ENCODE data around the gene USP28. TPM values are rescaled to one million over a fixed set of nuclear protein-coding genes. Genes with fewer than 3 reads are reported as not detected.
"Not testable (repeated sequence)": the region's sequence is repeated elsewhere in the genome, so short reads cannot be mapped to it uniquely, and the experiment has no call there.

Gene USP28
- total RNA-seq, 4 donors from 2014 or later: 13.4 to 19.6 (median 14.1) TPM

DNA sequence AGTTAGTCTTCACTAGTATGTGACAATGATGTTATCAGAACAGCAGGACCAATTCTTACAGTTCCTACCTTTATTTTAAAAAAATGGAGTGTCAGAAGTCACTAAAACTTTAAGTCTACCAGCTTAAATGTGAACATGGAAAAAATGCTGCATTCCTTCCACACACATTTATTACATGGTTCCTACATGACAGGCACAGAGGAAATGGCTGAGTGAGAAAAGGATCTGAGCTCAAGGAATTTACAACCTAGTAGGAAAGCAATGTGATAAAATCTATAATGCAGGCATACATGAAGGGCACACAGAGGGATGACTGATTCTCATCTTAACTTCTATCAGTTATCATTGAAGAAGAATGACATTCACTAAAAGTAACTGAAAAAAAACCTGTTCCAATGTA, 72.8 kb downstream of the USP28 start:
- H3K9me3 ChIP-seq: no peaks in the 10 kb centered on the region
- TF ChIP-seq POLR2AphosphoS5 (IDR thresholded peaks at IDR 0.05): no peak
- TF ChIP-seq, protein P1, sequence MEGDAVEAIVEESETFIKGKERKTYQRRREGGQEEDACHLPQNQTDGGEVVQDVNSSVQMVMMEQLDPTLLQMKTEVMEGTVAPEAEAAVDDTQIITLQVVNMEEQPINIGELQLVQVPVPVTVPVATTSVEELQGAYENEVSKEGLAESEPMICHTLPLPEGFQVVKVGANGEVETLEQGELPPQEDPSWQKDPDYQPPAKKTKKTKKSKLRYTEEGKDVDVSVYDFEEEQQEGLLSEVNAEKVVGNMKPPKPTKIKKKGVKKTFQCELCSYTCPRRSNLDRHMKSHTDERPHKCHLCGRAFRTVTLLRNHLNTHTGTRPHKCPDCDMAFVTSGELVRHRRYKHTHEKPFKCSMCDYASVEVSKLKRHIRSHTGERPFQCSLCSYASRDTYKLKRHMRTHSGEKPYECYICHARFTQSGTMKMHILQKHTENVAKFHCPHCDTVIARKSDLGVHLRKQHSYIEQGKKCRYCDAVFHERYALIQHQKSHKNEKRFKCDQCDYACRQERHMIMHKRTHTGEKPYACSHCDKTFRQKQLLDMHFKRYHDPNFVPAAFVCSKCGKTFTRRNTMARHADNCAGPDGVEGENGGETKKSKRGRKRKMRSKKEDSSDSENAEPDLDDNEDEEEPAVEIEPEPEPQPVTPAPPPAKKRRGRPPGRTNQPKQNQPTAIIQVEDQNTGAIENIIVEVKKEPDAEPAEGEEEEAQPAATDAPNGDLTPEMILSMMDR (IDR thresholded peaks at IDR 0.05): no peak
- no peak for TF ChIP-seq POLR2A (IDR thresholded peaks at IDR 0.05)
- no peak for TF ChIP-seq EP300 (IDR thresholded peaks at IDR 0.05)
- no peak overlapping the region for H3K27ac ChIP-seq
- no peaks in the 10 kb centered on the region for H3K27me3 ChIP-seq
- no peaks in the 10 kb centered on the region for H3K4me1 ChIP-seq
- no peak overlapping the region for H3K4me3 ChIP-seq
- no peak for DNase-seq (ENCODE audit: low spot score in 2 of 2)
- H3K36me3 ChIP-seq: peaks cover 83% of the 10 kb centered on the region

DNA sequence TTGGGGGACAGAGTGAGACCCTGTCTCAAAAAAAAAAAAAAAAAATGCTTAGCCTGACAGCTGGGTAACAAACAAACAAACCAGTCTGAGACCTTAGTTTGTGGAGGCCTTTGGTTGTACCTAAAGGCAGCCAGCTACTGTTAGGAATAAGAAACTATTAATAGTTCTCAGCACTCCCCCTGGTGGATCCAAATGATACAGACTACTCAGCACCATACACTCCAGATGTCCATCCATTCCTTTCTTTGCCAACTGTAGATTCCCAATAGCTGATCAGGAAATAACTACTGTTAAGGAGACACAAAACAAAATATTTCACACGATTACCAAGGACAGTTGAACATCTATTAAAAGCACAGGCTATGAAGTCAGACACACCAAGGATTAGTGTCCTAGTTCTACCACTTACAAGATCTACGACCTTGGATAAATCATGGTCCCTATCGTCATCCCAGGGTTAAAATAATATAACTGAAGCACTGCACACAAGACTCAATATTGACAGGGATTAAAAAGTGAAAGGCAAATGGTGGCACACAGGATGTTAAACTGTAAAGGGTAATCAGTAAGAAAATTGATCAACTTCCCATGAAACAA, 78.6 kb downstream of the USP28 start:
- WGBS: 75% methylated on average over 3 of the region's 3 CpGs
- peaks cover 30% of the 10 kb centered on the region for H3K36me3 ChIP-seq
- DNase-seq (ENCODE audit: low spot score in 2 of 2): no peak

DNA sequence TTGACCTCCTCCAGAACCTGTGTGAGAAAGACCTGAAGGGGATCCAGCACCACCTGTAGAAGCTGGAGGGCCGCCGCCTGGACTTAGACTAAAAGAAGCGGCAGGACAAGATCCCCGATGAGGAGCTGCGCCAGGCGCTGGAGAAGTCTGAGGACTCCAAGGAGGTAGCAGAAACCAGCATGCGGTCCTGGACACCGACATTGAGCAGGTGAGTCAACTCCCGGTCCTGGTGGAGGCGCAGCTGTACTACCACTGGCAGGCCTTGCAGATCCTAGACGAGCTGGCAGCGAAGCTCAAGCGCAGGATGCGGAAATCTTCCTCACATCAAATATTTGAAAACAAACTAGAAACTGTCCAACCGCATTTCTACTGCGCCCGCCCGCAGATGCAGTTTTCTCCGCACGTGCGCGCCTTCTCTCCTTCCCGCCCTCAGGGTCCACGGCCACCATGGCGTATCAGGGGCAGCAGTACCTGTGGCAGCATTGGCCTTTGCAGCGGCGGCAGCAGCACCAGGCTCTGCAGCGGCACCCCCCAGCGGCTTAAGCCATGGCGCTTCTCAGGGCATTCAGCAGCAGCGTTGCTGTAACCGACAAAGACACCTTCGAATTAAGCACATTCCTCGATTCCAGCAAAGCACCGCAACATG, 85.6 kb downstream of the USP28 start:
- Histone ChIP-seq H3K4me1 (no peaks in the 10 kb centered on the region), H3K9me3 (no peaks in the 10 kb centered on the region), H3K27ac (no peak overlapping the region), H3K4me3 (no peak overlapping the region), H3K27me3 (peaks cover 13% of the 10 kb centered on the region), H3K36me3 (no peaks in the 10 kb centered on the region)
- TF ChIP-seq POLR2A (IDR thresholded peaks at IDR 0.05) (no peak), POLR2AphosphoS5 (IDR thresholded peaks at IDR 0.05) (no peak), EP300 (IDR thresholded peaks at IDR 0.05) (no peak)
- TF ChIP-seq, protein P1 (IDR thresholded peaks at IDR 0.05): no peak
- 91% methylated on average over 35 of the region's 35 CpGs for WGBS
- DNase-seq (ENCODE audit: low spot score in 2 of 2): no peak

More for the DNA sequence above, 78.6 kb downstream of the USP28 start:
- TF ChIP-seq POLR2A (IDR thresholded peaks at IDR 0.05): no peak
- TF ChIP-seq, protein P1 (IDR thresholded peaks at IDR 0.05): peak; percentile 28 to 52
- Histone ChIP-seq H3K4me3 (no peak overlapping the region), H3K27me3 (no peaks in the 10 kb centered on the region), H3K27ac (no peak overlapping the region), H3K4me1 (no peaks in the 10 kb centered on the region), H3K9me3 (no peaks in the 10 kb centered on the region)

DNA sequence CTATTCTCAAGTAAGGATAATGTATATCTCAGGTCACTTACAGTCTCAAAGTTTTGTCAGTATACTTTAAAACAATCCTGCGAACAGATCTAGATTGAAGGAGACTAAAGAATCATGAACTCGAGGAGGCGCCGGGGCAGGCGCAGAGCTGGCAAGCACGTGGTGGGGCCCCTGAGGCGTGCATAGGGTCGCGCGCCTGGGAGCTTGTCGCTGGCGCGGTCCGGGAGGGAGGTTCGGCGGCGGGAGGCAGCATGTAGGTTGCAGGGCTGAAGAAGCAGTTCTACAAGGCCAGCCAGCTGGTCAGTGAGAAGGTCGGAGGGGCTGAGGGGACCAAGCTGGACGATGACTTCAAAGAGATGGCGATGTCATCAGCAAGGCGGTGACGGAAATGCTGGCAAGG, 86.4 kb downstream of the USP28 start:
- H3K4me1 ChIP-seq; H3K9me3 ChIP-seq; H3K4me3 ChIP-seq; DNase-seq (ENCODE audit: low spot score in 2 of 2); H3K27ac ChIP-seq; H3K36me3 ChIP-seq: not testable (repeated sequence)
- WGBS: 89% methylated on average over 22 of the region's 22 CpGs
- peaks cover 13% of the 10 kb centered on the region for H3K27me3 ChIP-seq

DNA sequence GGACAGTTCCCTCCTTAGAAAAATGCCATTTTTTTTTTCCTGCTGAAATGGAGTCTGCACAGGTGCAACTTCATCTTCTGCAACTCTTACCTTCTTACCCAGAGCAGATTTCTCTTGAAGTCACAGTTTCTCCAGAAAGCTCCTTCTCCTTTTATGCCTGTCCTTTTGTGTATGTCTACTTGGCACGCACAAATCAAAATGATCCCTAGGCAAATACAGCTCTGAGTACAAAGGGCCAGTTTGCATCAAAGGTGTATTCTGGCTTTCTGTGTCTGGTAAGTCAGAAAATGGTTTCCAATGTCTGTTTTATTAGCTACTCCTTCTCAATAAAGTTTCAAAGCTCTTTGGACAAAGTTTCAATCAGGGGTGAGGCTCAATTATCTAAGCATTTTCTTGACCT, 93.2 kb downstream of the USP28 start:
- WGBS: 79% methylated on average over 1 of the region's 1 CpG
- TF ChIP-seq POLR2AphosphoS5 (IDR thresholded peaks at IDR 0.05) (no peak), POLR2A (IDR thresholded peaks at IDR 0.05) (no peak), EP300 (IDR thresholded peaks at IDR 0.05) (no peak)
- TF ChIP-seq, protein P1 (IDR thresholded peaks at IDR 0.05): no peak
- no peaks in the 10 kb centered on the region for H3K27me3 ChIP-seq

More for the DNA sequence above, 93.2 kb downstream of the USP28 start:
- peak overlapping the region; percentile 27 for H3K27ac ChIP-seq
- no peak overlapping the region for H3K4me3 ChIP-seq
- no peaks in the 10 kb centered on the region for H3K9me3 ChIP-seq
- H3K4me1 ChIP-seq: peaks cover 18% of the 10 kb centered on the region
- no peak for DNase-seq (ENCODE audit: low spot score in 2 of 2)
- no peaks in the 10 kb centered on the region for H3K36me3 ChIP-seq
